WERI-Rb-1 (cell line): Measurements from ENCODE around the gene NUP214.
"Not testable (repeated sequence)": the region's sequence is repeated elsewhere in the genome, so short reads cannot be mapped to it uniquely, and the experiment has no call there.

Source experiments
- DNase-seq: peaks from one replicate; pipeline ENCODE4 v3.0.0-alpha.2; 2020
- H3K27ac ChIP-seq: fragments of 250-450 bp; sonication (Bioruptor Pico); 2 replicates; pipeline ENCODE4 v1.5.1; 2020; ENCODE audit warnings: mild to moderate bottlenecking, moderate library complexity
- H3K27me3 ChIP-seq: fragments of 250-450 bp; sonication (Bioruptor Pico); 2 replicates; pipeline ENCODE4 v1.5.1; 2021; ENCODE audit warnings: mild to moderate bottlenecking, low read depth, moderate library complexity; ENCODE audit not compliant: insufficient read depth, severe bottlenecking
- H3K36me3 ChIP-seq: fragments of 250-450 bp; sonication (Bioruptor Pico); 2 replicates; pipeline ENCODE4 v1.5.1; 2020; ENCODE audit warnings: mild to moderate bottlenecking, moderate library complexity
- H3K4me3 ChIP-seq: 2 replicates; pipeline ENCODE4 v1.5.1; 2011; ENCODE audit warnings: low read depth, mild to moderate bottlenecking, control low read depth, low read length
- H3K9me3 ChIP-seq: fragments of 250-450 bp; sonication (Bioruptor Pico); 2 replicates; pipeline ENCODE4 v1.5.1; 2021; ENCODE audit warnings: mild to moderate bottlenecking, moderate library complexity; ENCODE audit not compliant: severe bottlenecking
- CTCF ChIP-seq: IDR thresholded peaks from 2 replicates; pipeline ENCODE4 v1.5.1; 2011; ENCODE audit warnings: low read depth, mild to moderate bottlenecking, control low read depth, inconsistent platforms, low read length

The NUP214 gene

GRCh38 chr9:131270171-131271015, 145.0 kb downstream of the NUP214 start:
- Histone ChIP-seq H3K36me3 (peaks cover 8% of the 10 kb centered on the region), H3K9me3 (no peaks in the 10 kb centered on the region), H3K27me3 (no peaks in the 10 kb centered on the region), H3K4me3 (no peak overlapping the region), H3K27ac (no peak overlapping the region)
- TF ChIP-seq CTCF = no peak
- no peak for DNase-seq

- H3K36me3 ChIP-seq, H3K4me3 ChIP-seq, H3K27me3 ChIP-seq, H3K27ac ChIP-seq, H3K9me3 ChIP-seq, DNase-seq: not testable (repeated sequence)
These were observed 145.6 kb downstream of the NUP214 start for GRCh38 chr9:131271016-131271273.

- Histone ChIP-seq H3K36me3 (peaks cover 8% of the 10 kb centered on the region), H3K9me3 (no peaks in the 10 kb centered on the region), H3K4me3 (no peak overlapping the region), H3K27ac (no peak overlapping the region), H3K27me3 (no peaks in the 10 kb centered on the region)
- DNase-seq = no peak
- TF ChIP-seq CTCF = no peak
These were observed 146.1 kb downstream of the NUP214 start for GRCh38 chr9:131271506-131271931.

GRCh38 chr9:131272212-131272611, 146.8 kb downstream of the NUP214 start:
- TF ChIP-seq CTCF = no peak
- Histone ChIP-seq H3K9me3 (no peaks in the 10 kb centered on the region), H3K4me3 (no peak overlapping the region), H3K27ac (no peak overlapping the region), H3K27me3 (no peaks in the 10 kb centered on the region), H3K36me3 (peaks cover 8% of the 10 kb centered on the region)
- no peak for DNase-seq

GRCh38 chr9:131273146-131273855, 147.9 kb downstream of the NUP214 start:
- Histone ChIP-seq H3K9me3 (no peaks in the 10 kb centered on the region), H3K27ac (no peak overlapping the region), H3K27me3 (no peaks in the 10 kb centered on the region), H3K4me3 (no peak overlapping the region), H3K36me3 (peaks cover 8% of the 10 kb centered on the region)
- no peak for DNase-seq
- no peak for TF ChIP-seq CTCF

- TF ChIP-seq CTCF = no peak
- peaks cover 8% of the 10 kb centered on the region for H3K36me3 ChIP-seq
- H3K9me3 ChIP-seq = no peaks in the 10 kb centered on the region
- DNase-seq = no peak
- H3K27me3 ChIP-seq = no peaks in the 10 kb centered on the region
- no peak overlapping the region for H3K4me3 ChIP-seq
- no peak overlapping the region for H3K27ac ChIP-seq
These were observed 148.7 kb downstream of the NUP214 start for GRCh38 chr9:131273856-131274673.
